IPS-NIHi11 (cell line): ENCODE measurements around the gene C1orf174.
A peak's percentile ranks its signal among the peaks of the same experiment; 100 is the strongest.

Experiments used
- DNase-seq: peaks from one replicate; pipeline ENCODE4 v3.0.0; 2012; ENCODE audit warnings: mixed read lengths, low spot score

Gene C1orf174

GRCh38 chr1:3869751-3870301, 30.2 kb downstream of the C1orf174 start:
- DNase-seq = peak; percentile 58

GRCh38 chr1:3868464-3869006, 31.5 kb downstream of the C1orf174 start:
- no peak for DNase-seq

- DNase-seq = no peak
These were observed 34.4 kb downstream of the C1orf174 start for GRCh38 chr1:3865606-3866160.

GRCh38 chr1:3864884-3865283, 35.2 kb downstream of the C1orf174 start:
- DNase-seq = no peak

- no peak for DNase-seq
These were observed 36.7 kb downstream of the C1orf174 start for GRCh38 chr1:3863231-3863935.

- peak; percentile 32 for DNase-seq
These were observed 41.7 kb downstream of the C1orf174 start for GRCh38 chr1:3858231-3858981.

GRCh38 chr1:3857791-3858129, 42.3 kb downstream of the C1orf174 start:
- DNase-seq = no peak

- peak; percentile 100 for DNase-seq
These were observed 42.9 kb downstream of the C1orf174 start, which contains the start of the genes CEP104 and DFFB for GRCh38 chr1:3856923-3857790. CEP104 (minus strand) TSS chr1:3857211; CDS start chr1:3852407, 4,804 bp downstream. DFFB (plus strand) TSS chr1:3857476; CDS start chr1:3857604, 128 bp downstream.

- no peak for DNase-seq
These were observed 47.2 kb downstream of the C1orf174 start for GRCh38 chr1:3852711-3853485.

GRCh38 chr1:3852091-3852490, 48.0 kb downstream of the C1orf174 start:
- no peak for DNase-seq

- no peak for DNase-seq
These were observed 48.8 kb downstream of the C1orf174 start for GRCh38 chr1:3851292-3851691.

GRCh38 chr1:3850857-3851256, 49.2 kb downstream of the C1orf174 start:
- no peak for DNase-seq

- DNase-seq = no peak
These were observed 53.0 kb downstream of the C1orf174 start for GRCh38 chr1:3847081-3847480.

GRCh38 chr1:3846541-3846940, 53.5 kb downstream of the C1orf174 start:
- DNase-seq = no peak

- DNase-seq = no peak
These were observed 57.2 kb downstream of the C1orf174 start for GRCh38 chr1:3842912-3843311.

- DNase-seq = no peak
These were observed 58.6 kb downstream of the C1orf174 start for GRCh38 chr1:3841491-3841890.
